Body of pancreas (tissue), 4 donors: ENCODE data around the gene RAB12.

Experiments used
- CTCF ChIP-seq, 7 experiments: fragments of 450-650 bp in 4 of 7; fragments of 200-600 bp in 3 of 7; sonication (generic) in 3 of 7; IDR thresholded peaks; one replicate each; pipeline ENCODE4 v1.5.1; 2016 to 2019; ENCODE audit warnings: antibody characterized with exemption in 7 of 7
- POLR2A ChIP-seq, 3 donors: fragments of 450-650 bp; IDR thresholded peaks; one replicate each; pipeline ENCODE4 v1.6.1; 2016; ENCODE audit warnings: antibody characterized with exemption in 3 of 3, mild to moderate bottlenecking in 2 of 3

GRCh38 chr18:8616028-8616401 lies 6.8 kb downstream of the RAB12 start:
- TF ChIP-seq CTCF (IDR thresholded peaks at IDR 0.05) (no peak), POLR2A (IDR thresholded peaks at IDR 0.05) (no peak)
